ENCODE data around the gene CRLF2. TPM values are rescaled to one million over a fixed set of nuclear protein-coding genes. Genes with fewer than 3 reads are reported as not detected.
"Not testable (repeated sequence)": the region's sequence is repeated elsewhere in the genome, so short reads cannot be mapped to it uniquely, and the experiment has no call there.

CRLF2 gene
- total RNA-seq, 1 donor from 2014 or later = not detected

DNA sequence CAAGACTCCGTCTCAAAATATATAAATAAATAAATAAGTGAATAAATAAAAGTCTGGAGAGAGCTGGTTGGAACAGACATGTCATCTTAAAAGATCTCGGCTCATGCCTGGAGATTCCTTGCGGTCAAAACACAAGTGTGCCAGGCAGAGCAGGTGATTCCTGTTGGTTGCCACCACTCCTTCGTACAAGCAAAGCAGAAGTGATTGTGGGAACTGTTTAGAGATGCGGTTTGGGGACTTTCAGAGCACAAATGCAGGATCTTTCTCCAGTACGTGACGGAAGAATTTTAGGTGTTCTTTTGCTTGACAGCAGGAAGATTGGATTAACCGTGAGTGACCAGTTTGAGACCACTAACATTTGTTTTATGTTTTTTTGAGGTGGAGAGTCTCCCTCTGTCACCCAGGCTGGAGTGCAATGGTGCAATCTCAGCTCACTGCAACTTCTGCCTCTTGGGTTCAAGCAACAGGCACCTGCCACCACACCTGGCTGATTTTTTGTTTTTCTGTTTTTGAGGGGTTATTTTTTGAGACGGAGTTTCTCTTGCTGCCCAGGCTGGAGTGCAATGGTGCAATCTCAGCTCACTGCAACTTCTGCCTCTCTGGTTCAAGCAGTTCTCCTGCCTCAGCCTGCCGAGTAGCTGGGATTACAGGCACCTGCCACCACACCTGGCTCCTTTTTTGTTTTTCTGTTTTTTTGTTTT, 2.8 kb upstream of the CRLF2 start:
- DNase-seq (ENCODE audit: low read depth, low spot score) = no peak

DNA sequence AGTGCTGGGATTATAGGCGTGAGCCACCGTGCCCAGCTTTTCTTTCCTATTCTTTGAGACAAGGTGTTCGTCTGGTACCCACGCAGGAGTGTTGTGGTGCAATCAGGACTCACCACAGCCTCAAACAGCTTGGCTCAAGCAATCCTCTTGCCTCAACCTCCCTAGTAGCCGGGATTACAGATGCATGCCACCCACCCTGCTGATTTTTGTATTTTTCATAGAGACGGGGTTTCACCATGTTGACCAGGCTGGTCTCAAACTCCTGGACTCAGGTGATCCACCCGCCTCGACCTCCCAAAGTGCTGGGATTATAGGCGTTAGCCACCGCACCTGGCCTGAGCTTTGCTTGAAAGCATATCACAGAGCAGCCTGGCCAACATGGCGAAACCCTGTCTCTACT, 1.5 kb upstream of the CRLF2 start:
- DNase-seq (ENCODE audit: low read depth, low spot score) = no peak

DNA sequence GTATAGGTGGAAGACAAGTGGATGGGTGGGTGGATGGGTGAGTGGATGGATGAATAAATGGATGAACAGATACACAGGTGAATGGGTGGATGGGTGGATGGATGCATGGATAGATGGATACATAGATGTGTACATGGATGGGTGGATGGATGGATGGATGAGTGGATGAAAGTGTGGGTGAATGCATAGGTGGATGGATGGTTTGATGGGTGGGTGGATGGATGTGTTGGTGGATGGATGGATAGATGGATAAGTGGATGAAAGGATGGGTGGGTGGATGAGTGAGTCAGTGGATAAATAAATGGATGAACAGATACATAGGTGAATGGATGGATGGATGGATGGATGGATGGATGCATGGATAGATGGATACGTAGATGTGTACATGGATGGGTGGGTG, 1.6 kb downstream of the CRLF2 start:
- DNase-seq (ENCODE audit: low read depth, low spot score) = no peak

DNA sequence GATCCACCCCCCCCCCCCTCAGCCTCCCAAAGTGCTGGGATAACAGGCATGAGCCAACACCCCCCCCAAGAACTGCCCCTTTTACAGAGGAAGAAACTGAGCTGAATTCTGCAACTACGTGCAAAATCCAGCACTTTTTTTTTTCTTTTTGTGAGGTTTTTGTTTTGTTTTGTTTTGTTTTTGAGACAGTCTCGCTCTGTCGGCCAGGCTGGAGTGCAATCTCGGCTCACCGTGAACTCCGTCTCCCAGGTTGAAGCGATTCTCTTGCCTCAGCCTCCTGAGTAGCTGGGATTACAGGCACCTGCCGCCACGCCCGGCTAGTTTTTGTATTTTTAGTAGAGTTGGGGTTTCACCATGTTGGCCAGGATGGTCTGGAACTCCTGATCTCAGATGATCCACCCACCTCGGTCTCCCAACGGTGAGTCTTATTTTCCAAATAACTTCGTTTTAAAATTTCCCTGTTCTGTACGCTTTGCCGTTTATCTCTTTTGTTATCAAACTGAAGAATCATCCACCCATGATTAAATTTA, 4.9 kb downstream of the CRLF2 start:
- DNase-seq (ENCODE audit: low read depth, low spot score) = no peak

DNA sequence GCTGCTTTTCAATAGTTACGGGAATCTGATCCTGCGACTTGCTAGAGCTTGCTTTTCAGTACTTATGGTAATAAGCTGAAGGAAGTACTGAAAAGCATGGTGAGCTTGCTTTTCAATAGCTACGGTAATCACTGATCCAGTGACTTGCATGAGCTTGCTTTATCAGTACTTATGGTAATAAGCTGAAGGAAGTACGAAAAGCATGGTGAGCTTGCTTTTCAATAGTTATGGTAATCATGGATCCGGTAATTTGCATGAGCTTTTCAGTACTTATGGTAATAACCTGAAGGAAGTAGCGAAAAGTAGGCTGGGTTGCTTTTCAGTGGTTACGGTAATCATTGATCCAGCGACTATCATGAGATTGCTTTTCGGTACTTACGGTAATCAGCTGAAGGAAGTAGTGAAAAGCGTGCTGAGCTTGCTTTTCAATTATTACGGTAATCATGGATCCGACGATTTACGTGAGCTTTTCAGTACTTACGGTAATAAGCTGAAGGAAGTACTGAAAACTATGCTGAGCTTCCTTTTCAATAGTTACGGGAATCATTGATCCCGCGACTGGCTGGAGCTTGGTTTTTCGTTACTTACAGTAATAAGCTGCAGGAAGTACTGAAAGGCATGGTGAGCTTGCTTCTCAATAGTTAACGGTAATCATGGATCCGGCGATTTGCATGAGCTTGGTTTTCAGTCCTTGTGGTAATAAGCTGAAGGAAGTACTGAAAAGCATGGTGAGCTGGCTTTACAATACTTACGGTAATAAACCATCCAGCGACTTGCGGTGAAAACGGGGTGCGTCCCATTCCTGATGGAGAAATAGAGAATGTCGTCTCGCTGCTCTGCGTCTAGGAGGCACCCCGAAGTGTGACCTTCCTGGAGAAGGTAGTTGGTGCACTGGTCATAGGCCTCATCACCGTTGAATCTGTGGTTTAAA, 6.5 kb downstream of the CRLF2 start:
- peak; percentile 48 for DNase-seq (ENCODE audit: low read depth, low spot score)

DNA sequence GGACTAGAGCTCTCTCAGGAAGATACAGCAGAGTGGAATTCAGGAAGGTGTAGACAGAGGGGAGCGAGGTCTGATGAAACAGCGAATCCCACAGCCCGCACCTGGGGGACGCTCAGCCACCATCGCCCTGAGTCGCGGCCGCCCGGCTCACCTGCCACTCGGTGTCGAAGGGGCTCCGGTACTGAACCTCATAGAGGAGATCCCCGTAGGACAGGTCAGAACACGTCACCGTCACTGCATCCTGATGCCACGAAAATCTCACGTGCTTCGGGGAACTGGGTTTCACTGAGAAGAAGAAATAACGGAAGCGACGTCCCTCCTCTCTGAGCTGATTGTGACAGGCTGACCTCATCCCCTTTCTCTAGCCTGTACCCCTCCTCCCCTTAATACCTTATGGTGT, 10.2 kb downstream of the CRLF2 start:
- DNase-seq (ENCODE audit: low read depth, low spot score) = no peak

DNA sequence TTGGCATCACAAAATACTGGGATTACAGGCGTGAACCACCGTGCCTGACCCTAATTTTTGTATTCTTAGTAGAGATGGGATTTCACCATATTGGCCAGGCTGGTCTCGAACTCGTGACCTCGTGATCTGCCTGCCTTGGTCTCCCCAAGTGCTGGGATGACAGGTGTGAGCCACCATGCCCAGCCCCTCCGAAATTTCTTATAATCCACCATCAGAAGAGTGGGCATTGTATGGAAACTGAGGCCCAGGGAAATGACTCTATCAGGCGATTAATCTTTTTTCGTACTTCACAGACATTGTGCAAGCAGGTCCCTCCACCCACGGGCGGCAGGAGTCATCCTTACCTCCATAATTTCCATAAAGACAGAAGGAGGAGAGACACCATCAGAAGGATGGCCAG, 16.0 kb downstream of the CRLF2 start:
- no peak for DNase-seq (ENCODE audit: low read depth, low spot score)

DNA sequence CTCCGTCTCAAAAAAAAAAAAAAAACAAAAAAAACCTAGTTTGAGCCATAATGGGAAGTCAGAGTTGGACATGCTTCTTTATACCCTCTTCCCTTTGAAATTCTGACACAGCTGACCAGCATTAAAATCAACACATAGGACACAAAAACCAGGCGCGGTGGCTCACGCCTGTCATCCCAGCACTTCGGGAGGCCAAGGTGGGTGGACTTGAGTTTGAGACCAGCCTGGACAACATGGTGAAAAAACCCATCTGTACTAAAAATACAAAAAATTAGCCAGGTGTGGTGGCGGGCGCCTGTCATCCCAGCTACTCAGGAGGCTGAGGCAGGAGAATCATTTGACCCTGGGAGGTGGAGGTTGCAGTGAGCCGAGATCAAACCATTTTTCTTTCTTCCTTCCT, 20.3 kb downstream of the CRLF2 start:
- not testable (repeated sequence) for DNase-seq (ENCODE audit: low read depth, low spot score)

DNA sequence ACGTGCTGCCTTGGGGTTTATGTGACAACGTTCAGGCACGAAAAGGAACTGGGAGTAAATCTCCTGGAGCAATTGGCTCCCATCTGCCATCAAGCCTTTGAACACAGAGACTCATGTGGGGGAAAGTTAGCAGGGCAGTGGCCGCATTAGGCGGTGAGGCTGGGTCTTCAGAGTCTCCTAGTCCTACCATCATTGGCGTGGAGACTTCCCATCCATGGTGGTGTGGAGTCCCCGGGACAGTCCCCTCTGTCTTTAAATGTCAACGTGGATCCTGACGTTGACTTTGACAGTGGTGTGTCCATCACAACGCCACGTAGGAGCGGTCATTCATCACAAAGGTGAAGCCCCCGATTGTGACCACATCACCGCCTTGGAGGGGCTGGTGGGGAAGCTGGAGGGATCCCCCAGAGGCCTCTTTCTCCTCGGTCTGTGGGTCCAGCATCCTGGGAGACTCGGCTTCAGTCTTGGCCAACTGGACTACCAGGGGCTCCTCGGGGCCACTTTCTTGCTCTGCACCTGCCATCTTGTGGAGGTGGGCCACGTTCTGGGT, 21.8 kb downstream of the CRLF2 start:
- DNase-seq (ENCODE audit: low read depth, low spot score) = no peak

DNA sequence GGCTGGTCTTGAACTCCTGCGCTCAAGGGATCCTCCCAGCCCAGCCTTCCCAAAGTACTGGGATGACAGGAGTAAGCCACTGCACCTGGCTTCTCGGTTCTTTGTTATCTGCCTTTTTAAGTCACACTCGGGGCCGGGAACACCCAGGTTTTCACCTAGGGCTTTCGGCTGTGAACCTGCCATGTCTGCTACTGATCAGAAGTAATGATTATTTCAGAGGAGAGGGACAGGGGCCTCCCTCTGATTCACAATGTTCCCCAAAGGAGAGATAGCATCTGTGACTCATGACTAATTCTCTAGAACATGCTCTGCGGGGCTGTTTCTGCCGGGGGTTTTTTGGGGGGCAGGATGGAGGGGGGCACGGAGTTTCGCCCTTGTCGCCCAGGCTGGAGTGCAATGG, 26.9 kb downstream of the CRLF2 start:
- DNase-seq (ENCODE audit: low read depth, low spot score) = no peak

DNA sequence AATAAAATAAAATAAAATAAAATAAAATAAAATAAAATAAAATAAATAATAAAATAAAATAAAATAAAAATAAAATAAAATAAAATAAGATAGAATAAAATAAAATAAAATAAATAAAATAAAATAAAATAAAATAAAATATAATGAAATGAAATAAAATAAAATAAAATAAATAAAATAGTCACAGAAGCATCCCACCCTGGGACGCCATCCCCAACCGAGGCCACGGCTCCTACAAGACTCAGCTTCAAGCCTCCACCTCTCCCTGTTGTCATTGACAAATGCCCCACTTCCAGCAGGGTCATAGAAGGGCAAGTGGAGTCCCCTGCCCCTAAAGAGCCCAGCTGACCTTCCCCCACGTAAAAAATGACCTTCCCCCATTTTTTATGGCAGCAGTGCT, 30.2 kb downstream of the CRLF2 start:
- DNase-seq (ENCODE audit: low read depth, low spot score) = no peak

DNA sequence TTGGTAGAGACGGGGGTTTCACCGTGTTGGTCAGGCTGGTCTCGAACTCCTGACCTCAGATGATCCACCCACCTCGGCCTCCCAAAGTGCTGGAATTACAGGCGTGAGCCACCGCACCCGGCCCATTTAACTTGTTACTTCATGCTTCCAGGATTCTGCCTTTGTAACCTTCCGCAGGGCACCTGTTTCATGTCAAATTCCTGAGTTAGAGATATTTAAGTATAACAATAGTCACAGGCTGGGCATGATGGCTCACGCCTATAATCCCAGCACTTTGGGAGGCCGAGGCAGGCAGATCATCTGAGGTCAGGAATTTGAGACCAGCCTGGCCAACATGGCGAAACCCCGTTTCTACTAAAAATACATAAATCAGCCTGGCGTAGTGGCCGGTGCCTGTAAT, 30.8 kb downstream of the CRLF2 start:
- DNase-seq (ENCODE audit: low read depth, low spot score) = not testable (repeated sequence)

DNA sequence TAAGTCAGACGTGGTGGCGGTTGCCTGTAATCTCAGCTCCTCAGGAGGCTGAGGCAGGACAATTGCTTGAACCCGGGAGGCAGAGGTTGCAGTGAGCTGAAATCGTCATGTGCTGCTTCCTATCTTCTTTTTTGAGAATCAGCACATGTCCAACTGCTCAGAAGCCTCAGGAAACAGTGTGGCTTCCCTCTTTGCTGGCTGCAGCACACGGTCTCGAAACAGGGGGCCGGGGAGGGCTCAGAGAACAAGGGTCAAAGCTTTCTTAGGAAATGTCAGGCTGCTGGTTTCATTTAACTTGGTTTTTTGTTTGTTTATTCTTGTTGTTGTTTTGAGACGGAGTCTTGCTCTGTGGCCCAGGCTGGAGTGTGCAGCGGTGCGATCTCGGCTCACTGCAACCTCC, 31.3 kb downstream of the CRLF2 start:
- no peak for DNase-seq (ENCODE audit: low read depth, low spot score)

DNA sequence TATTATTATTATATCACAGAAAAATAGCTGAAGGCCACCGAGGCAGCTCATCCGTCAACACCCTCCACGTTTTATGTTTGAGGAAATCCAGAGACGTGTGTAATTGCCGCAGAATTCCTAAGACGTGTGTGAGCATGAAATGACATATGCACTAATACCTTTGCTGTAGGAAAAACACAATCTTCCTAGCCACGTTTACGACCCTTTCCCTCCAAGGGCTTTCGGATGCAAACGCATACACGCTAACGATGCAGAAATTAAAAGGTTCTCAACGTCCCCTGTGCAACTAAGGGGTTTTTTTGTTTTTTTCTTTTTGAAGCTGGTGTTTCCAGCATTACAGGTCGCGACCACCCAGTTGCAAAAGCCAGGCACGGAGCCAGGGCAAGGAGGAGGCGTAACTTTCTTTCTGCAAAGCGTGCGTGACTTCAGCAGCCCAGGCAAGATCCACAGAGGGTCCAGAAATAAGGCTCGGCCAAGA, 33.8 kb downstream of the CRLF2 start:
- DNase-seq (ENCODE audit: low read depth, low spot score) = no peak

DNA sequence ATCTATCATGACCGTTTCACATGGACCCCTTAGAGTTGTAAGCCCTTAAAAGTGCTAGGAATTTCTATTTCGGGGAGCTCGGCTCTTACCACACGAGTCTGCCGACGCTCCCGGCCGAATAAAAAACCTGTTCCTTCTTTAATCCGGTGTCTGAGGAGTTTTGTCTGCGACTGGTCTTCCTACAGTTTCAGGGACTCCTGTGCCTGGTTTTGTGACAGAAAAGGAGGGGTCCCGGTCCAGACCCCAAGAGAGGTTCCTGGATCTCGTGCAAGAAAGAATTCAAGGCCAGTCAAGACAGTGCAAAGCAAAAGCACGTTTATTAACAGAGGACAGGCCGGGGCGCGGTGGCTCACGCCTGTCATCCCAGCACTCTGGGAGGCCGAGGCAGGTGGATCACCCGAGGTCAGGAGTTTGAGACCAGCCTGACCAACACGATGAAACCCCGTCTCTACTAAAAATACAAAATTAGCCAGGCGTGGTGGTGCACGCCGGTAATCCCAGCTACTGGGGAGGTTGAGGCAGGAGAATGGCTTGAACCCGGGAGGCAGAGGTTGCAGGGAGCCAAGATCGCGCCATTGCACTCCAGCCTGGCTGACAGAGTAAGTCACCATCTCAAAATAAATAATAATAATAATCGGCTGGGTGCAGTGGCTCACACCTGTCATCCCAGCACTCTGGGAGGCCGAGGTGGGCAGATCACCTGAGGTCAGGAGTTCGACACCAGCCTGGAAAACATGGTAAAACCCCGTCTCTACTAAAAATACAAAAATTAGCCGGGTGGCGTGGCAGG, 35.7 kb downstream of the CRLF2 start:
- DNase-seq (ENCODE audit: low read depth, low spot score) = not testable (repeated sequence)

DNA sequence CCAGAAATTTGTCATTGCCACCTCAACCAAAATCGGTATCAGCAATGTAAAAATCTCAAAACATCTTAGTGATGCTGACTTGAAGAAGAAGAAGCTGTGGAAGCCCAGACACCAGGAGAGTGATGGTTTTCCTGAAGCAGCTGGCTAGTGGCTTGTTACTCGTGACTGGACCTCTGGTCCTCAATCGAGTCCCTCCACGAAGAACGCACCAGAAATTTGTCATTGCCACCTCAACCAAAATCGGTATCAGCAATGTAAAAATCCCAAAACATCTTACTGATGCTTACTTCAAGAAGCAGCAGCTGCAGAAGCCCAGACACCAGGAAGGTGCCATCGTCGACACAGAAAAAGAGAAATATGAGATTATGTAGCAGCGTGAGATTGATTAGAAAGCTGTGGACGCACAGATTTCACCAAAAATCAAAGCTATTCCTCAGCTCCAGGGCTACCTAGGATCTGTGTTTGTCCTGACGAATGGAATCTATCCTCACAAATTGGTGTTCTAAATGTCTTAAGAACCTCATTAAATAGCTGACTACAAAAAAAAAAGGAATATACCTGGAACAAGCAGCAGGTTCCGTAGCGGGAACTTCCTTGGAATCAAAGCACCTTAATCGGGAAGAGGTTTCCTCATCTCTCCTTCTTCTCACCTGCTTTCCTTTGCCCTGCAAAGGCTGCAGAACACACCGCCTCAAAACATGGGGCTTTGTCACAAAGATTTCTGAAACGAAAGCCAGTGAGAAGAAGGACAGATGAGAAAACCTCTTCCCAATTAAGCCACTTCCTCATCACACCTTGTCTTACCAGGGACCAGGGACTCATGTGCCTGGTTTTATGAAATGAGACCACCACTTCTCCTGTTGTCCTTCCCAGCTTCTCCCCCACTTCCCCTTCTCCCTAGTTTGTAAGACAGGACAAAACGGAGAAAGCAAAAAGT, 37.6 kb downstream of the CRLF2 start:
- not testable (repeated sequence) for DNase-seq (ENCODE audit: low read depth, low spot score)

DNA sequence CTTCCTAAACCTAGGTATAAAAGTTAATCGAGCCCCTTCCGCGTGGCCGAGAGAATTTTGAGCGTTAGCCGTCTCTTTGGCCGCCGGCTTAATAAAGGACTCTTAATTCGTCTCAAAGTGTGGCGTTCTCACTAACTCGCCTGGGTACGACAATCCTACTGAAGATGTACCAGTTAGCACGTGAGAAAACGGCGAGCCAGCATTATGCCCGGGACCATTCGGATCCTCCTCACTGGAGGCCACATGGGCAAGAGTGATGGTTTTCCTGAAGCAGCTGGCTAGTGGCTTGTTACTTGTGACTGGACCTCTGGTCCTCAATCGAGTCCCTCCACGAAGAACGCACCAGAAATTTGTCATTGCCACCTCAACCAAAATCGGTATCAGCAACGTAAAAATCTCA, 39.0 kb downstream of the CRLF2 start:
- not testable (repeated sequence) for DNase-seq (ENCODE audit: low read depth, low spot score)

DNA sequence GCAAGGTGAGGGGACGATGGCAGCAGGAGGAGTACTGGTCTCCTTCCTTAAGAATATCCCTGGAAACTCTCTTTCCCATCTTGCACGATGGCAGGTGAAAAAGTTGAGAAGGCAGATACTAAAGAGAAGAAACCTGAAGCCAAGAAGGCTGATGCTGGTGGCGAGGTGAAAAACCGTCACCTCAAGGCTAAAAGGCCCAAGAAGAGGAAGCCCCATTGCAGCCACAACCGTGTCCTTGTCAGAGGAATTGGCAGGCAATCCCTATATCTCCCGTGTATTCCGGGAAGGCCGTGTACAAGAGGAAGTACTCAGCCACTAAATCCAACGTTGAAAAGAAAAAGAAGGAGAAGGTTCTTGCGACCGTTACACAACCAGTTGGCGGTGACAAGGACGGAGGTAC, 40.0 kb downstream of the CRLF2 start:
- DNase-seq (ENCODE audit: low read depth, low spot score) = no peak

DNA sequence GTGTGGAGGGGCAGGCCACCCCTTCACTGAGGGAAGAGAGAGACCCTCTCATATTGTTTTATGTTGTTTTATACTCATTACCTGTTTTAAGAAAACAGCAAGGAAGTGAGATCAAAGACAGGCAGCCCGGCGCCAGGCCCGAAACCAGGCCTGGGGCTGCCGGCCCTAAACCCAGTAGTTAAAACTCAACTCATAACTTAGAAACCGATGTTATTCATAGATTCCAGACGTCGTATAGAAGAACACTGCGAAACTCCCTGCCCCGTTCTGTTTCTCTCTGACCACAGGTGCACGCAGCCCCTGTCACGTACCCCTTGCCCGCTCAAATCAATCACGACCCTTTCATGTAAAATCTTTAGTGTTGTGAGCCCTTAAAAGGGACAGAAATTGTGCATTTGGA, 40.5 kb downstream of the CRLF2 start:
- DNase-seq (ENCODE audit: low read depth, low spot score) = not testable (repeated sequence)

DNA sequence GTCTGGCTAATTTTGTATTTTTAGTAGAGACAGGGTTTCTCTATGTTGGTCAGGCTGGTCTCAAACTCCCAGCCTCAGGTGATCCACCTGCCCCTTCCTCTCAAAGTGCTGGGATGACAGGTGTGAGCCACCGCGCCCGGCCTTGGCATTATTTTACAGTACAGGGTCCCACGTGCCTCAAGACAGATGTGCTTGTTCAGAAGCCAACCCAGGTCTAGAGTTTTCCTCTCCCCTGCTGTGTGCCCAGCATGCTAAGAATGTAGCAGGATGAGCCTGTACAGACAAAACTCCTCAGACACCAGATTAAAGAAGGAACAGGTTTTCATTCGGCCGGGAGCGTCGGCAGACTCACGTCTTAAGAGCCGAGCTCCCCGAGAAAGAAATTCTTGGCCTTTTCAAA, 42.2 kb downstream of the CRLF2 start:
- DNase-seq (ENCODE audit: low read depth, low spot score) = no peak
